ENCODE results near the gene ETNK1. TPM values are rescaled to one million over a fixed set of nuclear protein-coding genes. Genes with fewer than 3 reads are reported as not detected.
A peak's percentile ranks its signal among the peaks of the same experiment; 100 is the strongest.

The ETNK1 gene
- polyA plus RNA-seq, 2 of the 4 experiments (the other 2 are of a cell fraction), result 20.9 to 52.7 TPM

DNA sequence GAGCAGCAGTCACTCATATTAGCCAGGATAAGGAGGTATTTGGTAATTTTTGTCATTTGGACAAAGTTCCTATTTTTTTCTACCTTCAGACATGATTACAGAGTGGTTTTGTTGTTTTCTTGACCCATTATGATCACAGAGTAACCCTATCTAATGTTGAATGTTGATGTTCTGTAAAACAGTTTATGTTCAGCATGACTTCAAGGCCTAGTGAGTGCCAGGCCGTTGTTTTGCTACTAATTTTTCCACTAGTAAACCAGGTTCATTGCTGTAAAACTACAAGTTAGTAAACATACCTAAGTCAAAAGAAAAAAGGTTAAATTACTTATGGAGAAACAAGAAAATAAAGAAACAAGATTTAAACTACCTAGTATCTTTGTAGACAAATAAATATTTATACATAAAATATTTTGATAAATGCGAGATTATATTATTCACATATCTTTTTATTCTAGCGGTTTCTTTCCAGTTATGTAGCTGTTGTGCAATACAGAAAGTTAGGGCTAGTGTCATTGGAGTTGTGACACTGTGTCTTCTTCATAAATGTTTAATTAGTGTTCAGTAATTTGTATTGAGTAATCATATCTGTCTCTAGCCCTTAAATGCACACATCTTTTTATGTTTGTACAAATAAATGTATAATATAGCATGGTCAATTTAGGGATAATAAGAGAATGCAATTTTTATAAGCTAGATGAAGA, 16.5 kb downstream of the ETNK1 start:
- Histone ChIP-seq H3K4me3 (no peak overlapping the region), H3K27ac (no peak overlapping the region), H3K9me3 (no peaks in the 10 kb centered on the region), H3K4me2 (no peak overlapping the region), H3K4me1 (no peaks in the 10 kb centered on the region)
- ChIA-PET POLR2A (no interaction called here), CTCF (interaction anchor here (0.9 kb wide), 1 partner anchor 62 kb away, joined by 3 read pairs; no protein-coding TSS in a partner anchor)
- no peak for FAIRE-seq
- TF ChIP-seq HDAC2 (IDR thresholded peaks at IDR 0.05) (no peak), FOXS1 (CRISPR knock-in tag; IDR thresholded peaks at IDR 0.05) (no peak), RCOR1 (IDR thresholded peaks at IDR 0.05; ENCODE audit: low read depth, low read length) (no peak), MAZ (IDR thresholded peaks at IDR 0.05; ENCODE audit: borderline replicate concordance, low read depth, low read length) (no peak), NFE2L2 (conservative IDR thresholded peaks at IDR 0.05; ENCODE audit: low read length) (no peak), GATA3 (IDR thresholded peaks at IDR 0.05; ENCODE audit: borderline replicate concordance) (no peak), CTCF (IDR thresholded peaks at IDR 0.05) (no peak), CEBPB (IDR thresholded peaks at IDR 0.05) (peak in 1 of 2 experiments; percentile 34; a peak in 2 of 4 replicates), MYC (IDR thresholded peaks at IDR 0.05; ENCODE audit: borderline replicate concordance, low read length) (no peak)
- no peak for DNase-seq (ENCODE audit: low read depth in 1 of 2, low spot score in 1 of 2)
- 87% methylated on average over 3 of the region's 3 CpGs for WGBS (ENCODE audit: missing lambda C conversion rate)
- ATAC-seq, result no peak

DNA sequence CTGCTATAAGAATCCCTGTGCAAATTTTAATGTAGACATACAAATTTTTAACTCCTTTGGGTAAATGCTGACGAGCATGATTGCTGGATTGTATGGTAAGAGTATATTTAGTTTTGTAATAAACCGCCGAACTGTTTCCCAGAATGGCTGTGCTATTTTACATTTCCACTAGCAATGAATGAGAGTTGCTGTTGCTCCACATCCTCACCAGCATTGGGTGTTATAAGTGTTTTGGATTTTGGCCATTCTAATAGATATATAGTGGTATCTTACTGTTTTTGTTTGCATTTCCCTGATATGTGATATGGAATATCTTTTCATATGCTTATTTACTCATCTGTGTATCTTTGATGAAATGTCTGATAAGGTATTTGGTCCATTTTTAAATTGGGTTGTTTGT, 23.7 kb downstream of the ETNK1 start:
- H3K4me2 ChIP-seq, result no peak overlapping the region
- ChIA-PET POLR2A (no interaction called here), CTCF (interaction anchor here (0.7 to 1.4 kb wide), 2 partner anchors 17 to 119 kb away, joined by 3 read pairs; no protein-coding TSS in a partner anchor)
- H3K27ac ChIP-seq, result no peak overlapping the region
- TF ChIP-seq RAD21 (conservative IDR thresholded peaks at IDR 0.05 in 1 of 2, IDR thresholded peaks at IDR 0.05 in 1 of 2), result no peak
- no peak for TF ChIP-seq HOXB13 (CRISPR knock-in tag; IDR thresholded peaks at IDR 0.05; ENCODE audit: low read depth)
- TF ChIP-seq KDM1A (IDR thresholded peaks at IDR 0.05; ENCODE audit: low read depth), result no peak
- TF ChIP-seq CBX2 (IDR thresholded peaks at IDR 0.05; ENCODE audit: borderline replicate concordance, low read depth), result no peak
- no peak for TF ChIP-seq EP300 (IDR thresholded peaks at IDR 0.05)
- no peak for TF ChIP-seq ZNF302 (CRISPR knock-in tag; IDR thresholded peaks at IDR 0.05)
- no peak for TF ChIP-seq SMC3 (IDR thresholded peaks at IDR 0.05)
- TF ChIP-seq PHF8 (IDR thresholded peaks at IDR 0.05; ENCODE audit: borderline replicate concordance, low read depth), result no peak
- TF ChIP-seq RARB (CRISPR knock-in tag; IDR thresholded peaks at IDR 0.05), result no peak
- no peak for TF ChIP-seq POLR2A (IDR thresholded peaks at IDR 0.05; ENCODE audit: low read length)
- no peak for TF ChIP-seq CHD4 (IDR thresholded peaks at IDR 0.05; ENCODE audit: borderline replicate concordance)
- no peak for TF ChIP-seq POLR2AphosphoS2 (conservative IDR thresholded peaks at IDR 0.05; ENCODE audit: low read length)
- TF ChIP-seq BCL3 (IDR thresholded peaks at IDR 0.05), result no peak
- TF ChIP-seq ELK1 (IDR thresholded peaks at IDR 0.05; ENCODE audit: low read depth, low read length), result no peak
- TF ChIP-seq, protein P1, sequence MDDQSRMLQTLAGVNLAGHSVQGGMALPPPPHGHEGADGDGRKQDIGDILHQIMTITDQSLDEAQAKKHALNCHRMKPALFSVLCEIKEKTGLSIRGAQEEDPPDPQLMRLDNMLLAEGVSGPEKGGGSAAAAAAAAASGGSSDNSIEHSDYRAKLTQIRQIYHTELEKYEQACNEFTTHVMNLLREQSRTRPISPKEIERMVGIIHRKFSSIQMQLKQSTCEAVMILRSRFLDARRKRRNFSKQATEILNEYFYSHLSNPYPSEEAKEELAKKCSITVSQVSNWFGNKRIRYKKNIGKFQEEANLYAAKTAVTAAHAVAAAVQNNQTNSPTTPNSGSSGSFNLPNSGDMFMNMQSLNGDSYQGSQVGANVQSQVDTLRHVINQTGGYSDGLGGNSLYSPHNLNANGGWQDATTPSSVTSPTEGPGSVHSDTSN (IDR thresholded peaks at IDR 0.05), result no peak
- TF ChIP-seq ZFP36 (IDR thresholded peaks at IDR 0.05; ENCODE audit: borderline replicate concordance, partially characterized antibody), result no peak
- TF ChIP-seq HEYL (CRISPR knock-in tag; IDR thresholded peaks at IDR 0.05), result no peak
- no peak for TF ChIP-seq CTCF (IDR thresholded peaks at IDR 0.05)
- ATAC-seq, result no peak
- H3K4me1 ChIP-seq, result no peaks in the 10 kb centered on the region
- peak; percentile 43 for FAIRE-seq
- H3K4me3 ChIP-seq, result no peak overlapping the region
- no peaks in the 10 kb centered on the region for H3K9me3 ChIP-seq
- WGBS (ENCODE audit: missing lambda C conversion rate), result 92% methylated on average over 3 of the region's 3 CpGs
- no peak for DNase-seq (ENCODE audit: low read depth in 1 of 2, low spot score in 1 of 2)
